Gastrocnemius medialis (tissue), 4 donors: Measurements from ENCODE around the gene SLC22A17.

Experiments used
- POLR2A ChIP-seq, 2 donors: fragments of 450-650 bp; IDR thresholded peaks; one replicate each; pipeline ENCODE4 v1.6.1; 2017; ENCODE audit warnings: antibody characterized with exemption in 2 of 2, mild to moderate bottlenecking in 2 of 2, moderate library complexity in 2 of 2
- TF ChIP-seq, protein P1 (sequence below), 5 experiments: fragments of 450-650 bp in 3 of 5; fragments of 200-600 bp in 2 of 5; sonication (generic) in 2 of 5; IDR thresholded peaks in 4 of 5; conservative IDR thresholded peaks in 1 of 5; 1 replicate in 4 of 5; 2 replicates in 1 of 5; pipeline ENCODE4 v1.5.1; 2016 to 2019; ENCODE audit warnings: antibody characterized with exemption in 5 of 5, mild to moderate bottlenecking in 3 of 5, moderate library complexity in 3 of 5

DNA sequence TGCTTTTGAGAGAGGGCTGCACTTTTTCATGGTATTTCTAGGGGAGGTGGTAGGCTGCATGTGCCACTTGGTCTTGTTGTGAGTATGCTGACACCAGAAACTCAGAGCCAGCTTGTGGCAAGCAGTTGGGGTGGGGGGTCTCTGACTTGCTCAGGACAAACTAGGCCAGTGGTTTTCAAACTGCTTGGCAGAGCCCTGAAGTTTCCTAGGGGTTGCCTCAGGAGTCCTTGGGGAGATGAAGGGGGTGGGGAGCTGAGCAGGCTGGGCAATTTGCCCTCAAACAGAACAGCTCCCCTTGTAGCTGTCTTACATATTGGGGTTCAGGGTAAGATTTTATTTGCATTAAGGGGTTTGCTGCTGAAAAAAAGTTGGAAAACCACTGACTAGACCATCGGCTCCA, 42.1 kb downstream of the SLC22A17 start:
- TF ChIP-seq, protein P1, sequence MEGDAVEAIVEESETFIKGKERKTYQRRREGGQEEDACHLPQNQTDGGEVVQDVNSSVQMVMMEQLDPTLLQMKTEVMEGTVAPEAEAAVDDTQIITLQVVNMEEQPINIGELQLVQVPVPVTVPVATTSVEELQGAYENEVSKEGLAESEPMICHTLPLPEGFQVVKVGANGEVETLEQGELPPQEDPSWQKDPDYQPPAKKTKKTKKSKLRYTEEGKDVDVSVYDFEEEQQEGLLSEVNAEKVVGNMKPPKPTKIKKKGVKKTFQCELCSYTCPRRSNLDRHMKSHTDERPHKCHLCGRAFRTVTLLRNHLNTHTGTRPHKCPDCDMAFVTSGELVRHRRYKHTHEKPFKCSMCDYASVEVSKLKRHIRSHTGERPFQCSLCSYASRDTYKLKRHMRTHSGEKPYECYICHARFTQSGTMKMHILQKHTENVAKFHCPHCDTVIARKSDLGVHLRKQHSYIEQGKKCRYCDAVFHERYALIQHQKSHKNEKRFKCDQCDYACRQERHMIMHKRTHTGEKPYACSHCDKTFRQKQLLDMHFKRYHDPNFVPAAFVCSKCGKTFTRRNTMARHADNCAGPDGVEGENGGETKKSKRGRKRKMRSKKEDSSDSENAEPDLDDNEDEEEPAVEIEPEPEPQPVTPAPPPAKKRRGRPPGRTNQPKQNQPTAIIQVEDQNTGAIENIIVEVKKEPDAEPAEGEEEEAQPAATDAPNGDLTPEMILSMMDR (IDR thresholded peaks at IDR 0.05 in 4 of 5, conservative IDR thresholded peaks at IDR 0.05 in 1 of 5): no peak
- no peak for TF ChIP-seq POLR2A (IDR thresholded peaks at IDR 0.05)
